ENCODE data around the gene SLC44A1. TPM values are rescaled to one million over a fixed set of nuclear protein-coding genes. Genes with fewer than 3 reads are reported as not detected.

The SLC44A1 gene
- total and polyA plus RNA-seq, 10 of the 15 experiments (the other 5 are each of a cell fraction or from before 2014, with no cell fraction given), result 2.4 to 21.2 (median 12.4) TPM

DNA sequence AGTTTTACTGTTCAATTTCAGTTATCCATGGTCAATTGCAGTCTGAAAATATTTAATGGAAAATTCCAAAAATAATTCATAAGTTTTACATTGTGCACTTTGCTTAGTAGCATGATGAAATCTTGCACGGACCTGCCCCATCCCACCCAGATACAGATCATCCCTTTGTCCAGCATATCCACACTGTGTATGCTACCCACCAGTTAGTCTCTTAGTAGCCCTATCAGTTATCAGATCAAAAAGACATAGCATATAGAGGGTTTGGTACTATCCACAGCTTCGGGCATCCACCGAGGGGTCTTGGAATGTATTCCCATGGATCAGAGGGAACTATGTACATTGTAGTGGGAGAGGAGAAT is 97.7 kb downstream of the SLC44A1 start:
- no peak for ATAC-seq
- TF ChIP-seq, protein P1, sequence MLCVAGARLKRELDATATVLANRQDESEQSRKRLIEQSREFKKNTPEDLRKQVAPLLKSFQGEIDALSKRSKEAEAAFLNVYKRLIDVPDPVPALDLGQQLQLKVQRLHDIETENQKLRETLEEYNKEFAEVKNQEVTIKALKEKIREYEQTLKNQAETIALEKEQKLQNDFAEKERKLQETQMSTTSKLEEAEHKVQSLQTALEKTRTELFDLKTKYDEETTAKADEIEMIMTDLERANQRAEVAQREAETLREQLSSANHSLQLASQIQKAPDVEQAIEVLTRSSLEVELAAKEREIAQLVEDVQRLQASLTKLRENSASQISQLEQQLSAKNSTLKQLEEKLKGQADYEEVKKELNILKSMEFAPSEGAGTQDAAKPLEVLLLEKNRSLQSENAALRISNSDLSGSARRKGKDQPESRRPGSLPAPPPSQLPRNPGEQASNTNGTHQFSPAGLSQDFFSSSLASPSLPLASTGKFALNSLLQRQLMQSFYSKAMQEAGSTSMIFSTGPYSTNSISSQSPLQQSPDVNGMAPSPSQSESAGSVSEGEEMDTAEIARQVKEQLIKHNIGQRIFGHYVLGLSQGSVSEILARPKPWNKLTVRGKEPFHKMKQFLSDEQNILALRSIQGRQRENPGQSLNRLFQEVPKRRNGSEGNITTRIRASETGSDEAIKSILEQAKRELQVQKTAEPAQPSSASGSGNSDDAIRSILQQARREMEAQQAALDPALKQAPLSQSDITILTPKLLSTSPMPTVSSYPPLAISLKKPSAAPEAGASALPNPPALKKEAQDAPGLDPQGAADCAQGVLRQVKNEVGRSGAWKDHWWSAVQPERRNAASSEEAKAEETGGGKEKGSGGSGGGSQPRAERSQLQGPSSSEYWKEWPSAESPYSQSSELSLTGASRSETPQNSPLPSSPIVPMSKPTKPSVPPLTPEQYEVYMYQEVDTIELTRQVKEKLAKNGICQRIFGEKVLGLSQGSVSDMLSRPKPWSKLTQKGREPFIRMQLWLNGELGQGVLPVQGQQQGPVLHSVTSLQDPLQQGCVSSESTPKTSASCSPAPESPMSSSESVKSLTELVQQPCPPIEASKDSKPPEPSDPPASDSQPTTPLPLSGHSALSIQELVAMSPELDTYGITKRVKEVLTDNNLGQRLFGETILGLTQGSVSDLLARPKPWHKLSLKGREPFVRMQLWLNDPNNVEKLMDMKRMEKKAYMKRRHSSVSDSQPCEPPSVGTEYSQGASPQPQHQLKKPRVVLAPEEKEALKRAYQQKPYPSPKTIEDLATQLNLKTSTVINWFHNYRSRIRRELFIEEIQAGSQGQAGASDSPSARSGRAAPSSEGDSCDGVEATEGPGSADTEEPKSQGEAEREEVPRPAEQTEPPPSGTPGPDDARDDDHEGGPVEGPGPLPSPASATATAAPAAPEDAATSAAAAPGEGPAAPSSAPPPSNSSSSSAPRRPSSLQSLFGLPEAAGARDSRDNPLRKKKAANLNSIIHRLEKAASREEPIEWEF (IDR thresholded peaks at IDR 0.05; ENCODE audit: insufficient replicate concordance, low read depth, low read length), result no peak
- TF ChIP-seq CEBPZ (IDR thresholded peaks at IDR 0.05; ENCODE audit: low read depth, low read length) (no peak), MEF2B (IDR thresholded peaks at IDR 0.05; ENCODE audit: partially characterized antibody, poor library complexity, severe bottlenecking) (no peak), MYB (IDR thresholded peaks at IDR 0.05; ENCODE audit: borderline replicate concordance, low read depth, low read length) (no peak), BCLAF1 (IDR thresholded peaks at IDR 0.05) (no peak), NR2C1 (IDR thresholded peaks at IDR 0.05) (no peak)
- TF ChIP-seq, protein P2, sequence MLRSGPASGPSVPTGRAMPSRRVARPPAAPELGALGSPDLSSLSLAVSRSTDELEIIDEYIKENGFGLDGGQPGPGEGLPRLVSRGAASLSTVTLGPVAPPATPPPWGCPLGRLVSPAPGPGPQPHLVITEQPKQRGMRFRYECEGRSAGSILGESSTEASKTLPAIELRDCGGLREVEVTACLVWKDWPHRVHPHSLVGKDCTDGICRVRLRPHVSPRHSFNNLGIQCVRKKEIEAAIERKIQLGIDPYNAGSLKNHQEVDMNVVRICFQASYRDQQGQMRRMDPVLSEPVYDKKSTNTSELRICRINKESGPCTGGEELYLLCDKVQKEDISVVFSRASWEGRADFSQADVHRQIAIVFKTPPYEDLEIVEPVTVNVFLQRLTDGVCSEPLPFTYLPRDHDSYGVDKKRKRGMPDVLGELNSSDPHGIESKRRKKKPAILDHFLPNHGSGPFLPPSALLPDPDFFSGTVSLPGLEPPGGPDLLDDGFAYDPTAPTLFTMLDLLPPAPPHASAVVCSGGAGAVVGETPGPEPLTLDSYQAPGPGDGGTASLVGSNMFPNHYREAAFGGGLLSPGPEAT (IDR thresholded peaks at IDR 0.05; ENCODE audit: low read depth), result no peak
- ChIA-PET RAD21 (ENCODE audit: unreplicated experiment) (no interaction called here), POLR2A (no interaction called here), SMC1A (ENCODE audit: uncharacterized antibody, unreplicated experiment) (interaction anchor here (0.7 kb wide), 1 partner anchor 1940 kb away, joined by 3 read pairs; no protein-coding TSS in a partner anchor), CTCF (no interaction called here)
- no TSS peak for BruUV-seq (replicated peaks)
- Histone ChIP-seq H2AFZ (ENCODE audit: control insufficient read depth, low read depth, low read length) (no peak overlapping the region), H3K27ac (ENCODE audit: control insufficient read depth, insufficient read depth) (no peak overlapping the region), H3K79me2 (ENCODE audit: control insufficient read depth, insufficient read depth, low read length) (no peaks in the 10 kb centered on the region), H3K27me3 (replicated peaks in 1 of 2; ENCODE audit: control insufficient read depth in 2 of 2, insufficient read depth in 2 of 2, low read length in 1 of 2) (no peaks in the 10 kb centered on the region), H3K4me2 (ENCODE audit: control insufficient read depth, insufficient read depth) (no peak overlapping the region; the same call in 1 of the 2 replicates), H3K4me1 (ENCODE audit: control insufficient read depth, insufficient read depth, low read length) (peaks cover 7% of the 10 kb centered on the region; the same call in 1 of the 2 replicates), H3K9me3 (replicated peaks; ENCODE audit: control insufficient read depth, insufficient read depth, low read length) (no peaks in the 10 kb centered on the region), H3K4me3 (no peak overlapping the region), H4K20me1 (ENCODE audit: control insufficient read depth, insufficient read depth) (no peaks in the 10 kb centered on the region), H3K36me3 (ENCODE audit: control insufficient read depth in 2 of 2, insufficient read depth in 2 of 2, low read length in 1 of 2) (no peaks in the 10 kb centered on the region), H3K9ac (ENCODE audit: control insufficient read depth, insufficient read depth, low read length) (no peak overlapping the region)
- no peak for DNase-seq (ENCODE audit: low read depth, low spot score)
- FAIRE-seq, result no peak
- in situ Hi-C loops (cut with MboI) (no loop called here), intact Hi-C loops (cut with micrococcal nuclease; ENCODE audit: unreplicated experiment) (no loop called here)
- WGBS (ENCODE audit: insufficient coverage, insufficient replicate concordance, low lambda C conversion rate, missing lambda C conversion rate), result 88% methylated on average over 3 of the region's 3 CpGs

Measured in GM12878 (cell line).